ENCODE measurements around the gene HECTD1.
A peak's percentile ranks its signal among the peaks of the same experiment; 100 is the strongest.
"Not testable (repeated sequence)": the region's sequence is repeated elsewhere in the genome, so short reads cannot be mapped to it uniquely, and the experiment has no call there.

HECTD1 gene

GRCh38 chr14:31207755-31208545, at the start of gene HECTD1:
Gene HECTD1, minus strand, starts transcription at chr14:31207793. Its CDS starts 1,857 bp downstream, at chr14:31205936.
- DNase-seq = peak; percentile 54

- no peak for DNase-seq
Measured at GRCh38 chr14:31257244-31257553, 49.6 kb upstream of the HECTD1 start.

- DNase-seq = no peak
Measured at GRCh38 chr14:31256534-31257243, 49.1 kb upstream of the HECTD1 start.

DNA sequence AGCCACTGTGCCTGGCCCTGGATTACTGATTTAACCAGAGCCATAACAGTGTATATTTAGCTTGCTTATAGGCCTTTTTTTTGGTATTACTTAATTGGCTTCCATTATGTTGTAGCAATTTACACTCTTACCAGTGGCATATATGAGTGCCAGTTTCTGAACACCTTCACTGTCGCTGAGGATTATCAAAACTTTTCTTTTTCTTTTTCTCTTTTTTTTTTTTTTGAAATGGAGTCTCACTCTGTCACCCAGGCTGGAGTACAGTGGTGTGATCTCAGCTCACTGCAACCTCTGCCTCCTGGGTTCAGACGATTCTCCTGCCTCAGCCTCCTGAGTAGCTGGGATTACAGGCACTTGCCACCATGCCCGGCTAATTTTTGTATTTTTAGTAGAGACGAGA, 48.3 kb upstream of the HECTD1 start:
- DNase-seq = not testable (repeated sequence)

GRCh38 chr14:31255286-31255685, 47.7 kb upstream of the HECTD1 start:
- no peak for DNase-seq

DNA sequence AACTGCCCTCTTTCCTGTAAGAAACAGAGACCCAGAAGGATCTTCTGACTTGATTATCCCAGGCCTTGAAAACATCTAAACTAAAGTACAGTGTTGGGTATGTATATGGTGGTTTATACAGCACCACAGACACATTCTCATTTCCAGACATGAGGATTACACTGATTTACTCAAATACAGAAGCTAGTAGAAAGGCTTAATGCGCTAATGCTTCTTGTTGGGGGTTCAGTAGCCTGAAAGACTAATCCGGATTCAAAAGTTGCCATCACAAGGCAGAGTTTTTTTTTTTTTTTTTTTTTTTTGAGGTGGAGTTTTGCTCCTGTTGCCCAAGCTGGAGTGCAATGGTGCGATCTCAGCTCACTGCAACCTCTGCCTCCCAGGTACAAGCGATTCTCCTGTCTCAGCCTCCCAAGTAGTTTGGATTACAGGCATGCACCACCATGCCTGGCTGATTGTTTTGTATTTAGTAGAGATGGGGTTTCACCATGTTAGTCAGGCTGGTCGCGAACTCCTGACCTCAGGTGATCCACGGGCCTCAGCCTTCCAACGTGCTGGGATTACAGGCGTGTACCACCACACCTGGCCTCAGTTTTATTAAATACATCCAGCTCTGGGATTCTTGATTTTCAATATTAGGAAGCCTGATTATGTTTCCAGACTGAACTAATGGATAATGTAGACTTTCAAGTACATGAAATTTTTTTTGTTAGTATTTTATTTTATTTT, 46.3 kb upstream of the HECTD1 start:
- DNase-seq = no peak

- no peak for DNase-seq
Measured at GRCh38 chr14:31252865-31253264, 45.3 kb upstream of the HECTD1 start.

DNA sequence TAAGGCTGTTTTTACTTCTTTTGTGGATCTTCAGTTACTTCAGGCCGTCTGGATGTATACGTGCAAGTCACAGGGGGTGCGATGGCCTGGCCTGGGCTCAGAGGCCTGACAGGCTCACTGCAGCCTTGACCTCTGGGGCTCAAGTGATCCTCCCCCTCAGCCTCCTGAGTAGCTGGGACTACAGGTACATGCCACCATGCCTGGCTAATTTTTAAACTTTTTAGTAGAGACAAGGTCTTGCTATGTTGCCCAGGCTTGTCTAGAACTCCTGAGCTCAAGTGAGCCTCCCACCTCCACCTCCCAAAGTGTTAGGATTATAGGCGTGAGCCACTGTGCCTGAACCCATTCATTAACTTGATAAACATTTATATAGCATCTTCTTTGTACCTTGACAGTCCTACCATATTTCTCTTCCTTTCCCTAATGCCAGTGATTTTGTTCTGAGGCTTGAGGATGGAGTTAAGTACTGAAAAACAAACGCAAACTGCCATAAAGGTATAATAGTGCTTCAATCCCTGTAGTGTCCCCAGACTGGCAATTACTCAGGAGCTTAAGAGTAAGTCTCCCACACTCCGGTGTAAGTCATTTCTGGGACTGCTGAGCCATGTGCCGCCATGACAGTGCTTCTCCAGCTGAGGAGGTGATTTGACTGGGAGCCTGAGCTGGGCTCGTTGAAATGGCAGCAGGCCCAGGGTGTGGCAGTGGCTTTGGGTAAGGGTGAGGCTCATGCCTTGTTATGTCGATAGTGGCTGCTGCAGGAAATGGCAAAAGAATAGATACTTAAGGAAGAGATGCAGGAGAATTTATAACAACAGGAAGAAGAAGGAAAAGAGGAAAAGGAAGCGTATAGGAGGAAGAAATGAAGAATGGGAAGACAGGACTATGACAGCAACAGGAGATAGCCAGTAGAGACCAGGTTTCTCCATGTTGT, 43.7 kb upstream of the HECTD1 start:
- DNase-seq = no peak

- no peak for DNase-seq
Measured at GRCh38 chr14:31244626-31245025, 37.0 kb upstream of the HECTD1 start.

DNA sequence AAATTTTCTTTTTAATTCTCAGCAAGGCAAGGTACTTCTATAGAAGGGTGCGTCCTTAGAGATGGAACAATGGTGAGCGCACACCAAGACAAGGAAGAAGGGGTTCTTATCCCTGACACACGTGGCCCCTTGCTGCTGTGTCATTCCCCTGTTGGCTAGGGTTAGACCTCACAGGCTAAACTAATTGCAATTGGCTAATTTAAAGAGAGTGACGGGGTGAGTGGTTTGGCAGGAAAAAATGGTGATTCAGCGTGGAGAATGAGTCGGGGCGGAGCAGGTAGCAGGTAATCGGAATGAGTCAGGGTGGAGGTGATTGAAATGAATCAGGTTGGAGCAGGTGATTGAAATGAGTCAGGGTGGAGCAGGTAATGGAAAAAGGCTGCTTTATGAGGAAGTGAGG, 36.3 kb upstream of the HECTD1 start:
- no peak for DNase-seq

DNA sequence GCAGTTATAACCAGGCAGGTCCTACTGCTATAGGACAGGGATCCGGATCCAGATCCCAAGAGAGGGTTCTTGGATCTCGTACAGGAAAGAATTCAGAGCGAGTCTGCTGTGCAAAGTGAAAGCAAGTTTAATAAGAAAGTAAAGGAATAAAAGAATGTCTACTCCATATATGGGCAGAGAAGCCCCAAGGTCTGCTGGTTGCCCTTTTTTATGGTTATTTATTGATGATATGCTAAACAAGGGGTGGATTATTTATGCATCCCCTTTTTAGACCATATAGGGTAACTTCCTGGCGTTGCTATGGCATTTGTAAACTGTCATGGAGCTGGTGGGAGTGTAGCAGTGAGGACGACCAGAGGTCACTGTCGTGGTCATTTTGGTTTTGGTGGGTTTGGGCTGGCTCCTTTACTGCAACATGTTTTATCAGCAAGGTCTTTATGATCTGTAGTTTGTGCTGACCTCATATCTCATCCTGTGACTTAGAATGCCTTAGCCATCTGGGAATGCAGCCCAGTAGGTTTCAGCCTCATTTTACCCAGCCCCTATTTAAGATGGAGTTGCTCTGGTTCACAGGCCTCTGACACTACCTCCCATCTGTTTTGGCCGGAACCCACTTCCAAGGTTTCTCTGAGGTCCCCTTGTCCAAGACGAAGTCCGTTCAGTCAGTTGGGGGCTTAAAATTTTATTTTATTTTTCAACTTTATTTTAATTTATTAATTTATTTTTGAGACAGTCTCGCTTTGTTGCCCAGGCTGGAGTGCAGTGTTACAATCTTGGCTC, 34.8 kb upstream of the HECTD1 start:
- not testable (repeated sequence) for DNase-seq

DNA sequence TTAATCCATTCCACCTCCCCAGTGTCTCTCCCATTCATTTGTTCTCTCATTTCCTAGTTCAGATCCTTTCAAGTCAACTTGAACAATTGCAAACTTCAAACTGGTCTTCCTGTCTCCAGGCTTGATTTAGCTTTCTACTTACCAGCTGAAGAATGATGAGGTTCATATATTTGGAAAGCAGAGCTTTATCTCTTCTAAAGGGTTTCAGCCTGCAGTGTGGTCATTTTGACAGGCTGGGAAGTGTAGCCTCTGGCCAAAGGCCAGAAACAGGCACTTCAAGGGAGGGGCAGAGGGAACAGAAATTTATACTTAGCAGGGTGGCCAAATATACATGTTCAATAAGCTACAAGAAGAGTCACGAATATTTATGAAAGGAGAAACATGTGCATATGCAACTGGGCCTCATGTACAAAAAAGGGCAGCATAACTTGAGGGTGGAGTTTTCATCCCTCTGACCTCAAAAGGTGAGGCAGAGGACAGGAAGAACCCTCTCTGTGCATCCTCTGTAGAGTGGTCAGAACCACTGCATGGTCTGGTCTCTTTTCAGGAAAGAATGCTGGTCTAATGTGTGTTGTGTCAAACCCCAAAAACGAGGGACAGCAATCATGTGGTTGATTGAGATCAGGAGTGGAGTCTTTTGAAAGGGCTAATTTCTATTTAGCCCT, 34.0 kb upstream of the HECTD1 start:
- DNase-seq = no peak

GRCh38 chr14:31239741-31240140, 32.1 kb upstream of the HECTD1 start:
- no peak for DNase-seq

GRCh38 chr14:31235462-31235861, 27.9 kb upstream of the HECTD1 start:
- no peak for DNase-seq

- DNase-seq = no peak
Measured at GRCh38 chr14:31232081-31232480, 24.5 kb upstream of the HECTD1 start.

- not testable (repeated sequence) for DNase-seq
Measured at GRCh38 chr14:31231272-31231671, 23.7 kb upstream of the HECTD1 start.

DNA sequence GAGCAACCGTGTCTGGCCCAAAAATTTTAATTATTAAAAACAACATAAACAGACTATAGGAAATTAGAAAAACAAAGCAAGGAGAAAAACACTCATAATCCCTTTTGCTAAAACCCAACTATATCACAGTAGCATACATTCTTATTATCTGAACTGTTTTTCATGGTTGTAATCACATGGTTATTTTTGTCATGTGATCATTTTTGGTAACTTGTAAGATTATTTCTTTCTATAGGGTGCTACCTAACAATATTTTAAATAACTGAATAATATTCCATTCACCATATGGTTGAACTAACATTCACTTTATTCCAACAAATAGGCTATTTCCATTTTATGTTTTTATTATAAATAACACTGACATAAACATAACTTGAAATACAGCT, 23.0 kb upstream of the HECTD1 start:
- no peak for DNase-seq

DNA sequence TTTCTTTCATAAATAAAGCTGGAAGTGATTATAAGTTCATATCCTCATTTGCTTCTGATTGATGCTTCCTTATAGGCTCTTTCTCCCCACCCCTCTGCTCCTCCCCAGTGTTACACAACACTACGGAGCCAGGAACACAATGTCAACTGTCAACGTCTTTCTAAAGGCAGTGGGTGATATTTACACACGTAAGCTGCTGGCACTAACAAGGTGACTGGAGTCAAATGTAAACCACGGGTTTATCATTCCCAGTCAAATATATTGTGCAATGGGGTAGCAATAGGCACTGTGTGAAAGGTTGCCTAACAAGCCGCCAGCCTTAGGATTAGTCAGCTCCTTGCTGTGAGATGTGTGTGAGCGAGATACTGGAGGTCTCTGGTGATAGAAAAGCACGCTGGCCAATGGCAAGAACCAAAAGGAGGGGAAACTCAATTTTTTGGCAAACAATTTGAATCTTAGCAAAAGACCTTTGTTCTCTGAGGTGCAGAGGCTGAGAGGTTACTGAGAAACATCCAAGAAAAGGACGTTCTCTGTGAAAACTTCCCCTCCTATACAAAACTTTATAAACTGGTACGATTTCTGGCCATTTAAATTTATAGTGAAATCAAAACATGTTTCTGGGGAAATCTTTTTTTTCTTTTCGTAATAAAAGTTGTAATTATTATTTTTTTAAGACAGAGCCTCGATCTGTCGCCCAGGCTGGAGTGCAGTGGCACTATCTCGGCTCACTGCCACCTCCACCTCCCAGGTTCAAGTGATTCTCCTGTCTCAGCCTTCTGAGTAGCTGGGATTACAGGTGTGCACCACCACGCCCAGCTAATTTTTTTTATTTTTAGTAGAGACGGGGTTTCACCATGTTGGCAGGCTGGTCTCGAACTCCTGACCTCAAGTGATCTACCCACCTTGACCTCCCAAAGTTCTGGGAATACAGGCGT, 22.3 kb upstream of the HECTD1 start:
- peak; percentile 96 for DNase-seq

DNA sequence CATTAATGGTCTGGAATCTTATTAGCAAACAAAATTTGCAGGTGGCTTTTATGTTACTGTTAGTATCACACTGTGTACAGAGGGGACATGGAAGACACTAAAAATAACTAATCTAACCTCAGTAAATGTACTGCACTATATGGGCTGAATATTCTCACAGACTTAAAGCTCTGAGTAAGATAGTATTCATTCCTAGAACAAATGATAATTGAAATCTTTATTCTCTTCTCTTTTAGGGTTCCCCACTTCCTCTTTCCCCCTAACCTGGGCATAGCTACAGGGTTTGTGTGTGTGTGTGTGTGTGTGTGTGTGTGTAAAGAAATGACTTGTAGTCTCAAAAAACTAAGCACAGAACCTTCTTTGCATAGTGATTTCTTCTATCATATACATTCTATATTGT, 21.4 kb upstream of the HECTD1 start:
- no peak for DNase-seq

- DNase-seq = no peak
Measured at GRCh38 chr14:31228533-31228932, 20.9 kb upstream of the HECTD1 start.
